Measurements from ENCODE around the gene DCBLD1. TPM values are rescaled to one million over a fixed set of nuclear protein-coding genes. Genes with fewer than 3 reads are reported as not detected.

The DCBLD1 gene
- total RNA-seq, 4 donors from 2014 or later, result 2.2 to 19.4 (median 10.7) TPM

GRCh38 chr6:117545161-117545595 lies 62.7 kb downstream of the DCBLD1 start:
- 93 to 94% methylated on average over 4 of the region's 4 CpGs for WGBS, 2 donors (ENCODE audit: low coverage in 1 of 2)
- in situ Hi-C loops (cut with MboI; ENCODE audit: low pct_ligation_motif_present in 1 of 4, low pct_unique_long_range_greater_than_20kb in 1 of 4, low sequenced_read_pairs in 3 of 4), result no loop called here
- Histone ChIP-seq H3K27ac (no peak overlapping the region), H3K4me3 (no peak overlapping the region), H3K36me3 (peaks cover 0 to 16% (median 4%) of the 10 kb centered on the region in 4 donors), H3K4me1 (peaks cover 0 to 7% (median 0%) of the 10 kb centered on the region in 4 donors), H3K9me3 (no peaks in the 10 kb centered on the region), H3K27me3 (no peaks in the 10 kb centered on the region)
- DNase-seq, result no peak
- intact Hi-C loops (cut with DNase I; ENCODE audit: low total_unique reads), result no loop called here
- TF ChIP-seq POLR2AphosphoS5 (IDR thresholded peaks at IDR 0.05) (no peak), EP300 (IDR thresholded peaks at IDR 0.05; ENCODE audit: low read depth) (no peak), CTCF (IDR thresholded peaks at IDR 0.05) (no peak), POLR2A (IDR thresholded peaks at IDR 0.05) (no peak)

- intact Hi-C loops (cut with DNase I; ENCODE audit: low total_unique reads), result no loop called here
- TF ChIP-seq POLR2A (IDR thresholded peaks at IDR 0.05) (no peak), EP300 (IDR thresholded peaks at IDR 0.05; ENCODE audit: low read depth) (no peak), CTCF (IDR thresholded peaks at IDR 0.05) (no peak), POLR2AphosphoS5 (IDR thresholded peaks at IDR 0.05) (no peak)
- Histone ChIP-seq H3K36me3 (peaks cover 0 to 16% (median 0%) of the 10 kb centered on the region in 4 donors), H3K4me3 (no peak overlapping the region), H3K9me3 (no peaks in the 10 kb centered on the region), H3K27ac (no peak overlapping the region), H3K4me1 (peaks cover 0 to 7% (median 0%) of the 10 kb centered on the region in 4 donors), H3K27me3 (no peaks in the 10 kb centered on the region)
- WGBS, 2 donors (ENCODE audit: low coverage in 1 of 2), result 85 to 92% methylated on average over 5 of the region's 5 CpGs
- in situ Hi-C loops (cut with MboI; ENCODE audit: low pct_ligation_motif_present in 1 of 4, low pct_unique_long_range_greater_than_20kb in 1 of 4, low sequenced_read_pairs in 3 of 4), result no loop called here
- no peak for DNase-seq
Observed at GRCh38 chr6:117546674-117547073, 64.2 kb downstream of the DCBLD1 start.

- peaks cover 0 to 10% (median 0%) of the 10 kb centered on the region in 4 donors for H3K36me3 ChIP-seq
- H3K27me3 ChIP-seq, result no peaks in the 10 kb centered on the region
- 51 to 60% methylated on average over 1 to 52 of the region's 64 CpGs for WGBS, 2 donors (ENCODE audit: low coverage in 1 of 2)
- DNase-seq, result peak; percentile 57
- H3K4me3 ChIP-seq, result peak overlapping the region in 3 of 4 donors; percentile 13 to 42 (median 29)
- H3K4me1 ChIP-seq, result peaks cover 0 to 7% (median 0%) of the 10 kb centered on the region in 4 donors
- TF ChIP-seq POLR2A (IDR thresholded peaks at IDR 0.05), result no peak
- TF ChIP-seq CTCF (IDR thresholded peaks at IDR 0.05), result no peak
- no peak for TF ChIP-seq EP300 (IDR thresholded peaks at IDR 0.05; ENCODE audit: low read depth)
- TF ChIP-seq POLR2AphosphoS5 (IDR thresholded peaks at IDR 0.05), result no peak
- H3K27ac ChIP-seq, result peak overlapping the region in 2 of 4 donors; percentile 11 to 27
- no peaks in the 10 kb centered on the region for H3K9me3 ChIP-seq
- intact Hi-C loops (cut with DNase I; ENCODE audit: low total_unique reads), result no loop called here
- in situ Hi-C loops (cut with MboI; ENCODE audit: low pct_ligation_motif_present in 1 of 4, low pct_unique_long_range_greater_than_20kb in 1 of 4, low sequenced_read_pairs in 3 of 4), result no loop called here
Observed at GRCh38 chr6:117547688-117548621, 65.5 kb downstream of the DCBLD1 start.

- Histone ChIP-seq H3K27ac (peak overlapping the region in 1 of 4 donors; percentile 14), H3K4me3 (peak overlapping the region in 1 of 4 donors; percentile 42), H3K9me3 (no peaks in the 10 kb centered on the region), H3K27me3 (no peaks in the 10 kb centered on the region), H3K4me1 (peaks cover 0 to 7% (median 0%) of the 10 kb centered on the region in 4 donors), H3K36me3 (peaks cover 0 to 10% (median 0%) of the 10 kb centered on the region in 4 donors)
- TF ChIP-seq POLR2AphosphoS5 (IDR thresholded peaks at IDR 0.05) (no peak), EP300 (IDR thresholded peaks at IDR 0.05; ENCODE audit: low read depth) (no peak), CTCF (IDR thresholded peaks at IDR 0.05) (no peak), POLR2A (IDR thresholded peaks at IDR 0.05) (no peak)
- intact Hi-C loops (cut with DNase I; ENCODE audit: low total_unique reads), result no loop called here
- WGBS, 2 donors (ENCODE audit: low coverage in 1 of 2), result 74% methylated on average over 7 to 8 of the region's 8 CpGs
- in situ Hi-C loops (cut with MboI; ENCODE audit: low pct_ligation_motif_present in 1 of 4, low pct_unique_long_range_greater_than_20kb in 1 of 4, low sequenced_read_pairs in 3 of 4), result no loop called here
- DNase-seq, result no peak
Observed at GRCh38 chr6:117548797-117549301, 66.4 kb downstream of the DCBLD1 start.
